ENCODE data around the gene FOXJ1. TPM values are rescaled to one million over a fixed set of nuclear protein-coding genes. Genes with fewer than 3 reads are reported as not detected.

The FOXJ1 gene
- total and polyA plus RNA-seq, 2 of the 13 experiments (the other 11 are each of a cell fraction or from before 2014, with no cell fraction given), result 0.98 to 1.6 TPM

- Histone ChIP-seq H3K27ac (ENCODE audit: extremely low read length, insufficient read depth, low read length) (no peak overlapping the region), H2AFZ (ENCODE audit: low read length) (no peak overlapping the region)
Measured at GRCh38 chr17:76106703-76107102, 34.3 kb downstream of the FOXJ1 start.

More at GRCh38 chr17:76106703-76107102, 34.3 kb downstream of the FOXJ1 start:
- peaks cover 43% of the 10 kb centered on the region for H3K4me1 ChIP-seq (ENCODE audit: insufficient read depth, low read length)
- H3K79me2 ChIP-seq (ENCODE audit: insufficient read depth, low read length), result peaks cover 16% of the 10 kb centered on the region
- no TSS peak for BruUV-seq (replicated peaks)
- 39% methylated on average over 3 of the region's 3 CpGs for WGBS (ENCODE audit: low lambda C conversion rate)
- H3K9ac ChIP-seq (ENCODE audit: insufficient read depth, low read depth, low read length), result no peak overlapping the region
- CTCF ChIA-PET (ENCODE audit: low intra/inter-chr PET ratio, low total read pairs), result no interaction called here
- ATAC-seq (no peak), DNase-seq (ENCODE audit: low spot score) (no peak), FAIRE-seq (no peak)
- no peaks in the 10 kb centered on the region for H3K9me3 ChIP-seq (ENCODE audit: low read length)
- in situ Hi-C loops (cut with HindIII; ENCODE audit: extremely low pct_ligation_motif_present, low pct_unique_long_range_greater_than_20kb) (no loop called here), intact Hi-C loops (cut with micrococcal nuclease; ENCODE audit: unreplicated experiment) (no loop called here)
- peaks cover 2 to 3% of the 10 kb centered on the region in 2 experiments for H3K36me3 ChIP-seq (replicated peaks in 1 of 2; ENCODE audit: control insufficient read depth in 1 of 2, insufficient read depth in 2 of 2, low read length in 2 of 2)
- no peaks in the 10 kb centered on the region; a peak in 1 of 5 replicates for H3K27me3 ChIP-seq (ENCODE audit: control insufficient read depth in 1 of 2, insufficient read depth in 2 of 2, low read length in 2 of 2)
- no peak overlapping the region for H3K4me3 ChIP-seq (replicated peaks in 1 of 3; ENCODE audit: insufficient read depth in 1 of 3, low read depth in 2 of 3, low read length in 3 of 3)
- no peak overlapping the region for H3K4me2 ChIP-seq (ENCODE audit: low read depth, low read length)
- POLR2A ChIA-PET, result interaction anchor here (0.7 to 1.3 kb wide), 3 partner anchors 10 to 20 kb away, joined by 3 to 8 read pairs (median 7); no protein-coding TSS in a partner anchor
- TF ChIP-seq RARG (CRISPR knock-in tag; IDR thresholded peaks at IDR 0.05; ENCODE audit: low read depth) (no peak), MTERF4 (CRISPR knock-in tag; IDR thresholded peaks at IDR 0.05) (no peak), MTF2 (CRISPR knock-in tag; IDR thresholded peaks at IDR 0.05; ENCODE audit: borderline replicate concordance) (no peak), RNF219 (CRISPR knock-in tag; IDR thresholded peaks at IDR 0.05) (no peak), ZBTB37 (CRISPR knock-in tag; IDR thresholded peaks at IDR 0.05) (no peak)
- H4K20me1 ChIP-seq (ENCODE audit: insufficient read depth, low read length), result no peaks in the 10 kb centered on the region
